ENCODE measurements around the gene DNAJC22. TPM values are rescaled to one million over a fixed set of nuclear protein-coding genes. Genes with fewer than 3 reads are reported as not detected.
"Not testable (repeated sequence)": the region's sequence is repeated elsewhere in the genome, so short reads cannot be mapped to it uniquely, and the experiment has no call there.

The DNAJC22 gene
- total RNA-seq, 2 experiments from 2014 or later = 0.14 TPM; not detected in 1

- DNase-seq (no peak), ATAC-seq (no peak)
- TF ChIP-seq CTCF (IDR thresholded peaks at IDR 0.05) = no peak
- H3K4me3 Mint-ChIP-seq = no peak overlapping the region
- H3K9me3 Mint-ChIP-seq = no peaks in the 10 kb centered on the region
- no peaks in the 10 kb centered on the region for H3K36me3 Mint-ChIP-seq (ENCODE audit: low read depth)
- H3K27ac Mint-ChIP-seq = no peak overlapping the region
- ChIA-PET POLR2A (no interaction called here), CTCF (interaction anchor here (0.8 to 5.1 kb wide), 5 partner anchors 12 to 559 kb away, joined by 3 to 20 read pairs (median 10); partner anchors contain the start of gene PRPH)
- H3K27me3 Mint-ChIP-seq = peaks cover 37% of the 10 kb centered on the region
- intact Hi-C loops (cut with micrococcal nuclease) = no loop called here
- no peaks in the 10 kb centered on the region for H3K4me1 Mint-ChIP-seq (ENCODE audit: low read depth)
These were observed 40.8 kb upstream of the DNAJC22 start for GRCh38 chr12:49305762-49306510.

- ATAC-seq (no peak), DNase-seq (no peak)
- Mint-ChIP-seq H3K27ac (no peak overlapping the region), H3K4me1 (ENCODE audit: low read depth) (no peaks in the 10 kb centered on the region), H3K9me3 (no peaks in the 10 kb centered on the region), H3K27me3 (peaks cover 26% of the 10 kb centered on the region), H3K4me3 (no peak overlapping the region), H3K36me3 (ENCODE audit: low read depth) (no peaks in the 10 kb centered on the region)
- TF ChIP-seq CTCF (IDR thresholded peaks at IDR 0.05) = no peak
- CTCF ChIA-PET = interaction anchor here (1.2 kb wide), 1 partner anchor 14 kb away, joined by 4 read pairs; the partner anchor contains the start of gene PRPH
- POLR2A ChIA-PET = no interaction called here
- intact Hi-C loops (cut with micrococcal nuclease) = no loop called here
These were observed 37.3 kb upstream of the DNAJC22 start for GRCh38 chr12:49309386-49309785.

GRCh38 chr12:49310451-49311000, 36.2 kb upstream of the DNAJC22 start:
- H3K27ac Mint-ChIP-seq; ATAC-seq; POLR2A ChIA-PET; DNase-seq; CTCF ChIA-PET; H3K9me3 Mint-ChIP-seq; H3K36me3 Mint-ChIP-seq (ENCODE audit: low read depth); H3K4me3 Mint-ChIP-seq; intact Hi-C loops (cut with micrococcal nuclease); H3K4me1 Mint-ChIP-seq (ENCODE audit: low read depth): not testable (repeated sequence)
- peaks cover 23% of the 10 kb centered on the region for H3K27me3 Mint-ChIP-seq

GRCh38 chr12:49314811-49315210, 31.9 kb upstream of the DNAJC22 start:
- no peak overlapping the region for H3K27ac Mint-ChIP-seq
- no peak for TF ChIP-seq CTCF (IDR thresholded peaks at IDR 0.05)
- H3K36me3 Mint-ChIP-seq (ENCODE audit: low read depth) = no peaks in the 10 kb centered on the region
- POLR2A ChIA-PET = no interaction called here
- H3K9me3 Mint-ChIP-seq = no peaks in the 10 kb centered on the region
- CTCF ChIA-PET = interaction anchor here (1.6 to 1.8 kb wide), 2 partner anchors 18 to 27 kb away, joined by 5 to 8 read pairs; no protein-coding TSS in a partner anchor
- H3K4me3 Mint-ChIP-seq = no peak overlapping the region
- DNase-seq (no peak), ATAC-seq (no peak)
- no peaks in the 10 kb centered on the region for H3K4me1 Mint-ChIP-seq (ENCODE audit: low read depth)
- intact Hi-C loops (cut with micrococcal nuclease) = no loop called here
- H3K27me3 Mint-ChIP-seq = peaks cover 4% of the 10 kb centered on the region

GRCh38 chr12:49317118-49317517, 29.6 kb upstream of the DNAJC22 start:
- intact Hi-C loops (cut with micrococcal nuclease); ATAC-seq; POLR2A ChIA-PET; H3K27ac Mint-ChIP-seq; H3K27me3 Mint-ChIP-seq; DNase-seq; H3K9me3 Mint-ChIP-seq; H3K4me3 Mint-ChIP-seq; H3K36me3 Mint-ChIP-seq (ENCODE audit: low read depth); H3K4me1 Mint-ChIP-seq (ENCODE audit: low read depth): not testable (repeated sequence)
- CTCF ChIA-PET = interaction anchor here (1.3 to 2.7 kb wide), 2 partner anchors 16 to 21 kb away, joined by 3 to 7 read pairs; no protein-coding TSS in a partner anchor

Data from activated CD8-positive, alpha-beta T cell treated with anti-CD3 and anti-CD28 coated beads for 36 hours (primary cell).